ENCODE measurements around the gene MADD. TPM values are rescaled to one million over a fixed set of nuclear protein-coding genes. Genes with fewer than 3 reads are reported as not detected.

MADD gene
- total RNA-seq, 3 donors from 2014 or later (not counting 1 experiment from before 2014, with no cell fraction given), result 333 to 383 (median 335) TPM

GRCh38 chr11:47354913-47355282 lies 85.0 kb downstream of the MADD start:
- Mint-ChIP-seq H3K4me1 (peaks cover 6 to 10% of the 10 kb centered on the region in 2 donors), H3K27me3 (ENCODE audit: low read depth in 2 of 2) (no peaks in the 10 kb centered on the region), H3K27ac (no peak overlapping the region), H3K36me3 (no peaks in the 10 kb centered on the region), H3K9me3 (no peaks in the 10 kb centered on the region), H3K4me3 (no peak overlapping the region)
- Histone ChIP-seq H3K4me3 (ENCODE audit: low read length) (no peak overlapping the region), H3K4me1 (ENCODE audit: control insufficient read depth, insufficient read depth, low read length) (peaks cover 10% of the 10 kb centered on the region), H3K9me3 (ENCODE audit: control insufficient read depth, insufficient read depth, low read length) (no peaks in the 10 kb centered on the region), H3K27ac (ENCODE audit: low read length) (no peak overlapping the region), H3K27me3 (ENCODE audit: control insufficient read depth, insufficient read depth, low read length) (no peaks in the 10 kb centered on the region), H3K36me3 (ENCODE audit: control insufficient read depth, insufficient read depth, low read length) (no peaks in the 10 kb centered on the region)
- ATAC-seq (no peak), DNase-seq (no peak)
- intact Hi-C loops (cut with micrococcal nuclease), result no loop called here
- no peak for TF ChIP-seq CTCF (IDR thresholded peaks at IDR 0.05)
- 96% methylated on average over 32 of the region's 32 CpGs for WGBS (ENCODE audit: insufficient coverage)

GRCh38 chr11:47355283-47356128 lies 85.6 kb downstream of the MADD start:
- Mint-ChIP-seq H3K27ac (no peak overlapping the region), H3K9me3 (no peaks in the 10 kb centered on the region), H3K36me3 (no peaks in the 10 kb centered on the region), H3K27me3 (ENCODE audit: low read depth in 2 of 2) (no peaks in the 10 kb centered on the region), H3K4me3 (no peak overlapping the region), H3K4me1 (peaks cover 6 to 10% of the 10 kb centered on the region in 2 donors)
- peaks cover 16% of the 10 kb centered on the region for H3K4me1 ChIP-seq (ENCODE audit: control insufficient read depth, insufficient read depth, low read length)
- intact Hi-C loops (cut with micrococcal nuclease), result no loop called here
- no peaks in the 10 kb centered on the region for H3K36me3 ChIP-seq (ENCODE audit: control insufficient read depth, insufficient read depth, low read length)
- ATAC-seq, result no peak
- TF ChIP-seq CTCF (IDR thresholded peaks at IDR 0.05), result no peak
- WGBS (ENCODE audit: insufficient coverage), result 95% methylated on average over 47 of the region's 47 CpGs
- no peaks in the 10 kb centered on the region for H3K27me3 ChIP-seq (ENCODE audit: control insufficient read depth, insufficient read depth, low read length)
- H3K9me3 ChIP-seq (ENCODE audit: control insufficient read depth, insufficient read depth, low read length), result no peaks in the 10 kb centered on the region
- H3K27ac ChIP-seq (ENCODE audit: low read length), result no peak overlapping the region
- DNase-seq, result no peak
- H3K4me3 ChIP-seq (ENCODE audit: low read length), result no peak overlapping the region

GRCh38 chr11:47356129-47356997 lies 86.4 kb downstream of the MADD start:
- no peaks in the 10 kb centered on the region for H3K36me3 ChIP-seq (ENCODE audit: control insufficient read depth, insufficient read depth, low read length)
- no peaks in the 10 kb centered on the region for H3K9me3 ChIP-seq (ENCODE audit: control insufficient read depth, insufficient read depth, low read length)
- H3K4me3 ChIP-seq (ENCODE audit: low read length), result no peak overlapping the region
- no peaks in the 10 kb centered on the region for H3K9me3 Mint-ChIP-seq
- H3K4me1 Mint-ChIP-seq, result peaks cover 6 to 15% of the 10 kb centered on the region in 2 donors
- no peak for TF ChIP-seq CTCF (IDR thresholded peaks at IDR 0.05)
- peaks cover 23% of the 10 kb centered on the region for H3K4me1 ChIP-seq (ENCODE audit: control insufficient read depth, insufficient read depth, low read length)
- H3K27me3 ChIP-seq (ENCODE audit: control insufficient read depth, insufficient read depth, low read length), result no peaks in the 10 kb centered on the region
- H3K27ac Mint-ChIP-seq, result no peak overlapping the region
- H3K27ac ChIP-seq (ENCODE audit: low read length), result no peak overlapping the region
- no peaks in the 10 kb centered on the region for H3K36me3 Mint-ChIP-seq
- no peak for ATAC-seq
- no peaks in the 10 kb centered on the region for H3K27me3 Mint-ChIP-seq (ENCODE audit: low read depth in 2 of 2)
- intact Hi-C loops (cut with micrococcal nuclease), result no loop called here
- no peak overlapping the region for H3K4me3 Mint-ChIP-seq
- WGBS (ENCODE audit: insufficient coverage), result 87% methylated on average over 9 of the region's 9 CpGs
- DNase-seq, result no peak
